ENCODE results near the gene CDK5RAP2. TPM values are rescaled to one million over a fixed set of nuclear protein-coding genes. Genes with fewer than 3 reads are reported as not detected.

CDK5RAP2 gene
- total RNA-seq, 2 experiments from 2014 or later, result 76.0 to 81.6 TPM

DNA sequence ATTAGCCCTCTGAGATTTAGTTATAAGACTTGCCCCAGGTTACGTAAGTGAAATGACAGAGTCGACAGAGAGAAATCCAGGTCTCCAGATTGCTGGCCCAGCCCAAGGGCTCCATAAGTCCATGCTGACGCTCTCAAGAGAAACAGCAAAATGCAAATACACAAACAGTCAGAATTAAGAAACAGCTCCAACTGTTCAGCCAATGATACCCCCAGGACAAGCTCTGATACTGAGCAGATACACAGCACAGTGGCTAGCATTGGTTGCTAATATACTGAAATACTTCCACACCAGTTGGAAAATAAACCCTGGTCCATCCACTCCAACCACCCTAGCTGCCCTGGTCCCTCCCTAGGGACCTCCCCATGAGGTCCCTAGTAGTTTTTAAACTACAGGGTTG, 94.2 kb downstream of the CDK5RAP2 start:
- Histone ChIP-seq H3K4me1 (ENCODE audit: insufficient read depth, low read length, poor library complexity, severe bottlenecking) (no peaks in the 10 kb centered on the region), H3K4me2 (ENCODE audit: low read length) (no peak overlapping the region), H2AFZ (ENCODE audit: low read length) (no peak overlapping the region), H3K9me2 (ENCODE audit: insufficient read depth, low read length) (no peaks in the 10 kb centered on the region), H3K4me3 (ENCODE audit: low read depth, low read length, poor library complexity, severe bottlenecking) (no peak overlapping the region), H3K36me3 (ENCODE audit: insufficient read depth, low read length) (peaks cover 92% of the 10 kb centered on the region), H3K79me2 (ENCODE audit: insufficient read depth, low read depth, low read length) (no peaks in the 10 kb centered on the region), H4K20me1 (ENCODE audit: insufficient read depth, low read length) (no peaks in the 10 kb centered on the region), H3K27ac (ENCODE audit: low read depth, low read length, poor library complexity, severe bottlenecking) (no peak overlapping the region), H3K9me3 (ENCODE audit: low read length) (no peaks in the 10 kb centered on the region)
- intact Hi-C loops (cut with micrococcal nuclease; ENCODE audit: unreplicated experiment), result no loop called here
- ChIA-PET CTCF (ENCODE audit: unreplicated experiment) (no interaction called here), POLR2A (interaction anchor here (0.7 kb wide), 1 partner anchor 36 kb away, joined by 5 read pairs; no protein-coding TSS in a partner anchor)
- DNase-seq (ENCODE audit: low spot score), result no peak
- TF ChIP-seq EZH2phosphoT487 (IDR thresholded peaks at IDR 0.05; ENCODE audit: borderline replicate concordance, low read depth, low read length), result no peak
- TF ChIP-seq, protein P1, sequence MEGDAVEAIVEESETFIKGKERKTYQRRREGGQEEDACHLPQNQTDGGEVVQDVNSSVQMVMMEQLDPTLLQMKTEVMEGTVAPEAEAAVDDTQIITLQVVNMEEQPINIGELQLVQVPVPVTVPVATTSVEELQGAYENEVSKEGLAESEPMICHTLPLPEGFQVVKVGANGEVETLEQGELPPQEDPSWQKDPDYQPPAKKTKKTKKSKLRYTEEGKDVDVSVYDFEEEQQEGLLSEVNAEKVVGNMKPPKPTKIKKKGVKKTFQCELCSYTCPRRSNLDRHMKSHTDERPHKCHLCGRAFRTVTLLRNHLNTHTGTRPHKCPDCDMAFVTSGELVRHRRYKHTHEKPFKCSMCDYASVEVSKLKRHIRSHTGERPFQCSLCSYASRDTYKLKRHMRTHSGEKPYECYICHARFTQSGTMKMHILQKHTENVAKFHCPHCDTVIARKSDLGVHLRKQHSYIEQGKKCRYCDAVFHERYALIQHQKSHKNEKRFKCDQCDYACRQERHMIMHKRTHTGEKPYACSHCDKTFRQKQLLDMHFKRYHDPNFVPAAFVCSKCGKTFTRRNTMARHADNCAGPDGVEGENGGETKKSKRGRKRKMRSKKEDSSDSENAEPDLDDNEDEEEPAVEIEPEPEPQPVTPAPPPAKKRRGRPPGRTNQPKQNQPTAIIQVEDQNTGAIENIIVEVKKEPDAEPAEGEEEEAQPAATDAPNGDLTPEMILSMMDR (conservative IDR thresholded peaks at IDR 0.05; ENCODE audit: low read length), result no peak
- BruUV-seq (replicated peaks), result no TSS peak

DNA sequence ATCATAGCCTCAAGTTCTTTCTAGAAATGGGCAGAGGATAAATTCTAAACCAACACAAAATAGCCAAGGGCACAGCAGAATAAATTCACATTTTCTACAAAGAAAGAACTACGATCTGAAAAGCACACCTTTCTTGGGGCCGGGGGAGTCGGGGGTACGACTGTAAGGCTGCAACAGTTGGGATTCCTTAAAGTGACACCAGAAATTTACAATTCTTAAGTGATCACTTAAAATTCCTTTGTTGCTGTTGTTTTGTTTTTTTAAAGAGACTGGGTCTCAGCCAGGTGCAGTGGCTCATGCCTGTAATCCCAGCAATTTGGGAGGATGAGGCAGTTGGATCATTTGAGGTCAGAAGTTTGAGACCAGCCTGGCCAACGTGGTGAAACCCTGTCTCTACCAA, 95.8 kb downstream of the CDK5RAP2 start:
- no TSS peak for BruUV-seq (replicated peaks)
- CTCF ChIA-PET (ENCODE audit: unreplicated experiment), result no interaction called here
- no peaks in the 10 kb centered on the region for H4K20me1 ChIP-seq (ENCODE audit: insufficient read depth, low read length)

More for the DNA sequence above, 95.8 kb downstream of the CDK5RAP2 start:
- no peak overlapping the region for H3K4me3 ChIP-seq (ENCODE audit: low read depth, low read length, poor library complexity, severe bottlenecking)
- POLR2A ChIA-PET, result no interaction called here
- no peak for DNase-seq (ENCODE audit: low spot score)
- H3K4me2 ChIP-seq (ENCODE audit: low read length), result no peak overlapping the region
- no peaks in the 10 kb centered on the region for H3K79me2 ChIP-seq (ENCODE audit: insufficient read depth, low read depth, low read length)
- peaks cover 91% of the 10 kb centered on the region for H3K36me3 ChIP-seq (ENCODE audit: insufficient read depth, low read length)
- H3K27ac ChIP-seq (ENCODE audit: low read depth, low read length, poor library complexity, severe bottlenecking), result no peak overlapping the region
- no peaks in the 10 kb centered on the region for H3K9me3 ChIP-seq (ENCODE audit: low read length)
- H2AFZ ChIP-seq (ENCODE audit: low read length), result no peak overlapping the region
- TF ChIP-seq, protein P1 (conservative IDR thresholded peaks at IDR 0.05; ENCODE audit: low read length), result no peak
- TF ChIP-seq EZH2phosphoT487 (IDR thresholded peaks at IDR 0.05; ENCODE audit: borderline replicate concordance, low read depth, low read length), result no peak
- no peaks in the 10 kb centered on the region for H3K4me1 ChIP-seq (ENCODE audit: insufficient read depth, low read length, poor library complexity, severe bottlenecking)
- no peaks in the 10 kb centered on the region for H3K9me2 ChIP-seq (ENCODE audit: insufficient read depth, low read length)
- intact Hi-C loops (cut with micrococcal nuclease; ENCODE audit: unreplicated experiment), result no loop called here

Measured in OCI-LY7 (cell line).